GM18870 (cell line): ENCODE data around the gene GPX2.

Experiments used
- ATAC-seq: cut with Tn5 transposase; IDR thresholded peaks from one replicate; pipeline ENCODE4 v1.9.1; 2021; ENCODE audit warnings: moderate library complexity; ENCODE audit not compliant: unreplicated experiment

The GPX2 gene

DNA sequence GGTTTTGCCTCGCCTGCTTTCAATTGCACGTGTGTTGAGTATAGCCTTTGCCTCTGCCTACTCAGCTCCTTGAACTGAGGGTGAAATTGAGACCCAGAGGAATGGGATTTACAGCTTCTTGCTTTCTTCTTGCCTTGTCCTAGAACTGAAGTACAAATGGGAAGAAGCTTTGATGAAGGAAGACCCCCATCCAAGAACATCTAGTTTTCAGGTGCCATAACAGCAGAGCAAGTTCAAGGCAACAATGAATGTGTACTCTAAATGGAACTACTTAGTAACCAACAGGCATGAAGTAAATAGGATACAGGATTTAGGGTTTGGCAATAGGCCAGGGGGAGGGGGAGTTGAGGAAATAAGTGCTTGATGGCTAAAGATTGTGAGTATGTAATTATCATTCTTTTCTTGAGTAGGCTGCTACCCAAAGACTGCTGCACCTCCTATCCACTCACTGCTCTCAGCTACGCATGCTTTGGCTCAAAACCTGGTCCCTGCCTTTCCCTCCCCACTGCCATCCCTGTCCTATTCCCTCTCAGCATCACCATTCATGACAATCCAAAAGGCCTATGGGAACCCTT lies 2.1 kb downstream of the GPX2 start:
- ATAC-seq = no peak

- ATAC-seq = no peak
These were observed 2.7 kb downstream of the GPX2 start for GRCh38 chr14:64939817-64940190.

DNA sequence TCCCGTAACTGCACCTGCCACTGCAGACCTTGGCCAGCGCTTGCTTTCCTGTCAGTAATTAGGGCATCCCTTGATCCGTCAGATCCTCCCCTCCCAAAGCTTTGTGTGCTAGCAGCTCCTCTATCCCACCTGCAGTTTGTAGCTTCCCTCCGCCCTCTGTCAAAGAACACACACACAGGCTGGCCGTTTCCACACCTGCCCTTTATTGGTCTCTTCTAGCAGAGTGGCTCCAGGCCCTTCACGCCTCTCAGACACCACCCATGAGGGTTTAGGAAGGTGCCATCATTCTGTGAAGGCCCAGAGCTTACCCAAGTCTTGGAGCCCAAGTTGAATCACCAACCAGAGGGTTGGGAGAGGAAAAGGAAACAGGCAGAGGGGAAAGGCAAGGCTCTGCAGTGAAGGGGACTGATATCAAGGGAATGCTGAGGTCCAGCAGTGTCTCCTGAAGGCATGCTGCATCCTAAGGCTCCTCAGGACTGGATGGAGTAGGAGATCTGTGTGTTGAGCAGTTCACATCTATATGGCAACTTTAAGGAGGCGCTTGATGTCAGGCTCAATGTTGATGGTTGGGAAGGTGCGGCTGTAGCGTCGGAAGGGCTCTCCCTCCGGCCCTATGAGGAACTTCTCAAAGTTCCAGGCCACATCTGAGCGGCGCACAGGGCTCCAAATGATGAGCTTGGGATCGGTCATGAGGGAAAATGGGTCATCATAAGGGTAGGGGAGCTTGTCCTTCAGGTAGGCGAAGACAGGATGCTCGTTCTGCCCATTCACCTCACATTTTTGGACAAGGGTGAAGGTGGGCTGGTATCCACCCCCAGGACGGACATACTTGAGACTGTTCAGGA lies 3.4 kb downstream of the GPX2 start:
- no peak for ATAC-seq

DNA sequence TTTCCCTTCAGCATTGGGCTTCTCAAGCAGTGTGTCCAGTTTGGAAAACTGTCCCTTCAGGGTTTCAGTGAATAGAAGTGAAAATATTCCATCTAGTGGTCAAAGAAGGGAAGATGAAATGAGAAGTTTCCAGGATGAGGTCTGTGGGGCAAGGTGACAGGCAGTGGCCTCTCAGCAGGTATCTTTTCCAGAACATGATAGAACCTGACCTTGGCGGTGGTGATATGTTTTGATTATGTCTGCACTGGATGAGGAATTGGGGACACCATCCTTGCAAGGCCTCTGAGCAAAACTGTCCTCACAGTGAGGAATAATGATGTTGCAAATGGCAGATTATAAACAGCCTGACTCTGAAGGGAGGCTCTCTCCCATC lies 4.7 kb downstream of the GPX2 start:
- no peak for ATAC-seq

GRCh38 chr14:64937171-64937820 lies 5.2 kb downstream of the GPX2 start:
- ATAC-seq = no peak

GRCh38 chr14:64935508-64935907 lies 7.0 kb downstream of the GPX2 start:
- ATAC-seq = no peak

GRCh38 chr14:64934338-64934929 lies 8.1 kb downstream of the GPX2 start:
- no peak for ATAC-seq

- no peak for ATAC-seq
These were observed 10.3 kb downstream of the GPX2 start for GRCh38 chr14:64932231-64932630.

- ATAC-seq = no peak
These were observed 11.4 kb downstream of the GPX2 start for GRCh38 chr14:64931123-64931522.

DNA sequence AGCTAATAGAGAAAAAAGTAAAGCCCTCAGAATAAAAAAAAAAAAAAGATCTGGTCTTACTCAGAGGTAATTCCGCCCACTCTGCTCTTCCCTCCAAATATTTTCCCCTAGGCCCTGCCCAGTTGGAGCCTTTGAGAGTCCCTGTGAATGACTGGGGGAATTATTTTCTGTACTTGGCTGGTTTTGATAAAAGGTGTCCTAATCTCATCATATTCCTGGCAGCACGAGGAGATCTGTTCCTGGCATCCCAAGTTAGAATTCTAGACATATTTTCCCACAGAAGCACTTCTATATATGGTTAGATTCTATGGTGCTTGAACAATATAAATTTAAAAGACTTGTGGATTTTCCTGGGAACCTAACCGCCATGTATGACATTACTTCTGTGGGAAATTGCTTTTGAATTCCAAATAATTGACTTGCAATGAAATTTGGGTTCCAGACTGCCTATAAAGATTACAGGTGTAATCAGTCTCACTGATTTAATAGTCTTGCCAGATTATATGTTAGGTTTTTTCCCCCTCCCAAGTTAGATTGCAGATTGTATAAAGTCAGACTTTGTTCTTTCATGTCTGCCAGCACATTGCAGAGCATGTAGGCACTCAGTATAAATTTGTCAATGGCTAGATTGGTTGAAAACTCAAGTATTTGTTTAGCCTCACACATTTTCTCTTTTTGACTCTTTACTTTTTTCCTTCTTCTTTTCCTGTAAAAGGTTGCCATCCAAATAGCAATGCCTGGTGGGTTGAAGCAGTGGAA lies 12.3 kb downstream of the GPX2 start:
- ATAC-seq = no peak

- no peak for ATAC-seq
These were observed 13.6 kb downstream of the GPX2 start for GRCh38 chr14:64929014-64929359.

DNA sequence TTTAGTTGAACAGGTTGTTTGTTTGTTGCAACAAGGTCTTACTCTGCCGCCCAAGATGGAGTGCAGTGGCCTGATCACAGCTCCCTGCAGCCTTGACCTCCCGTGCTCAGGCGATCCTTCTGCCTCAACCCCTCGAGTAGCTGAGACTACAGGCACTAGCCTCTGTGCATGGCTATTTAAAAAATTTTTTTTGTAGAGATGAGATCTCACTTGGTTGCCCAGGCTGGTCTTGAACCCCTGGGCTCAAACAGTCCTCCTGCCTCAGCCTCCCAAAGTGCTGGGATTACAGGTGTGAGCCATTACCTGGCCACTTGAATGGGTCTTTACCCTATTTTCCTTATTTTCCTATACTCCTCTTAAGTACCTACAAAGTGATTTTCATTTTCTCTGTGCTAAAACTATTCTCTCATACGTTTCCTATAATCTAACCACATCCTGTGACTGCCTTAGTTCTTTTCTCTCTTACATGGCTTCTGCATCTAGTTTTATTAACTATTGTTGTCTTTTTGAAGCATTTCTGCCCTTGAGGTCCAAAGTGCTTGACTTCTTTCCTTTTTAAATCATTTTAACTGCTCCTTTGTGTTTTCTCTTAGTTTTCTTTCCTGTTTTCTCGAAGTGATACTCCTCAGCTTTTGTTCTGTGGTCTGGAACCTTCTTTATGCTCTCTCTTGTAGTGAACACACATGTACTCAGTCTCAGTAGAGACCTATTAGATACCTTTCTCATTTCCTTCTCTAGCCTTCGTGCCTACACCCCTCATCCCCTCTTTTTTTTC lies 14.1 kb downstream of the GPX2 start:
- peak; percentile 86 for ATAC-seq

DNA sequence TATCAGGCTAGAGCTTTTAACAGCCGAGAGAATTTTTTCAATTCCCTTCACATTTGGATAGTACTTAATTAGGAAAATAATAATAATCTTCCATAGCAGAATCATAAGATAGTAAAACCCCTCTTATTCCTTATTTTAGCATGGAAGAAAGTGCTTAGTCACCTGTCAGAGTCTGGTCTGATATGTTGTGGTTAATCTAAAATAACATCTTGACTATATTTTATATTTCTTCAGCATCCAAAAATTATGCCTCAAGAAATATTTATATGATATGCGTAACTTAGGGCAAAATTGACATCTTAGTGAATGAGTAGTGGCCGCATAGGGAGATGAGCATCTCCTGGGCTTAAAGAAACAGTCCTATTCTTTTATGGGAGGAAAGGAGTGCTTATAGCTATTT lies 15.5 kb downstream of the GPX2 start:
- no peak for ATAC-seq

DNA sequence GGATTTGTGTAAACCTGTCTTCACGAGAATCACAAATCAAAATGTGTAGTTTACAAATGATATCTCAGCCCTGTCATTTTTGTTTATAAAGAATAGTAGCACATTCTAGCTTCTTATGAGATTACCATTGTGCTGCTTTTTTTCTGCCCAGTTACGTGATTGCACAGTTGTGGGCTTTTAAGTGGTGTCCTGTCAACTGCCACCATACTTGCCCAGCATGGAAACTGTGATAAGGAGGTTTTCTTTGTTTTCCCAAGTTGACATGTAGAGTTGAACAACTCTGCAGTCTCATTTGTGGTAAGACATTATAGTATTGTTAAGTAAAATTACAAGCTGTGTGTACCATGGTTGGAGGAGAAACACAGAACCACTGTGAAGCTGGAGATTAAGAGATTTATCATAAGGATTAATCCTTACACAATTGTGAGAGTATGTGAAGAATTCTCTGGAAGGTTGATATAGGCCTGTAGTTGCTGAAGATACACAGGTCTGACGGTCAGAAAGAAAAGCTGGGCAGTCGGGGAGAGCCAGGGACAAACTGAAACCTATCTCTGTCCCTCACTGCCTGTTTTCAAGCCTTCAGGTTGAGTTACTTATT lies 16.0 kb downstream of the GPX2 start:
- no peak for ATAC-seq

- ATAC-seq = no peak
These were observed 19.5 kb downstream of the GPX2 start for GRCh38 chr14:64923015-64923414.

- no peak for ATAC-seq
These were observed 22.1 kb downstream of the GPX2 start for GRCh38 chr14:64920465-64920864.

GRCh38 chr14:64919618-64920017 lies 22.9 kb downstream of the GPX2 start:
- ATAC-seq = no peak

DNA sequence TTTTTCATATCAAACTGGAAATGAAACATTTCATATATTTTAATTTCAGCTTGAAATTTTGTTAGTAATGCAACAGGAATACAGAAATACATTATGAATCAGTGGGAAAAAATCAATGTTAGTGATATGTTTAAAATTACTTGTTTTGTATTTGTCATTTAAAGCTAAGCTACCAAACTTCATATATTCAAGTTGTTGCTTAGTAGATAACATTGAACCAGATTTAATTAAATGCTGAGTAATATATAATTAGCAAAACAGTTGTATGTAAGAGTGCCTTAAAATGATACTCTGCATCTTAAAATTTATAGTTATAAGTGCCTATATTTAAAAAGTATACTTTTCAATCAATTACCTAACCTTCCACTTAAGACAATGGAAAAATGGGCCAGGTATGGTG lies 23.3 kb downstream of the GPX2 start:
- no peak for ATAC-seq

DNA sequence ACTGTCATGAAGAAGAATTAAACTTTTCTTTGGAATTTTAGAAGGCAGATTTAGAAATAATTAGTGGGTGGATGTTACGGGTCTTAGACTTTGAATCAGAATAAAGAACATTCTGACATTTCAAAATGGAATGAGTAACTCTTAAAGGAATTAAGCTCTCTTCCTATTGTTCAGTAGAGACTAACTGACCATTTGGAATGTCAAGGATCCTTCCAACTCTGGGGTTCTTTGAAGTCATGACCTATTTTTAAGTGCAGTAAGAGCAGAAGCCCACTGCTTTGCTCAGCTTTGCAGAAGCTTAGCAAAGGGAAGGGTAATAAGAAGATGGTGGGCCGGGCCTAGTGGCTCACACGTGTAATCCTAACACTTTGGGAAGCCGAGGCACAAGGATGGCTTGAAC lies 24.3 kb downstream of the GPX2 start:
- no peak for ATAC-seq

- no peak for ATAC-seq
These were observed 26.7 kb downstream of the GPX2 start for GRCh38 chr14:64915797-64916196.
